ENCODE results near the gene DSCAML1. TPM values are rescaled to one million over a fixed set of nuclear protein-coding genes. Genes with fewer than 3 reads are reported as not detected.

Gene DSCAML1
- total and polyA plus RNA-seq, 2 of the 8 experiments (the other 6 are each of a cell fraction or from before 2014, with no cell fraction given) = 0.19 to 0.24 TPM

- TF ChIP-seq RNF2 (IDR thresholded peaks at IDR 0.05; ENCODE audit: borderline replicate concordance, low read depth, low read length, missing control alignments, poor library complexity, severe bottlenecking) (no peak), TAF7 (optimal IDR thresholded peaks at IDR 0.05; ENCODE audit: borderline replicate concordance, low read depth, low read length) (no peak), EZH2 (IDR thresholded peaks at IDR 0.05; ENCODE audit: low read depth, low read length, severe bottlenecking) (no peak), SIN3A (conservative IDR thresholded peaks at IDR 0.05 in 1 of 2, IDR thresholded peaks at IDR 0.05 in 1 of 2; ENCODE audit: low read depth in 1 of 2, low read length in 2 of 2) (no peak), EGR1 (IDR thresholded peaks at IDR 0.05; ENCODE audit: borderline replicate concordance, low read depth, low read length) (no peak), POLR2AphosphoS5 (IDR thresholded peaks at IDR 0.05; ENCODE audit: low read depth, low read length) (no peak), BCL11A (IDR thresholded peaks at IDR 0.05; ENCODE audit: low read depth in 2 of 2, low read length in 2 of 2) (no peak), CTBP2 (IDR thresholded peaks at IDR 0.05; ENCODE audit: borderline replicate concordance, insufficient read depth, insufficient read length, low read length) (no peak), KDM5A (IDR thresholded peaks at IDR 0.05; ENCODE audit: low read length) (no peak), HDAC2 (IDR thresholded peaks at IDR 0.05; ENCODE audit: borderline replicate concordance in 1 of 2, low read depth in 2 of 2, low read length in 2 of 2) (no peak)
These were observed 385.9 kb downstream of the DSCAML1 start (continued) for GRCh38 chr11:117410861-117411710.

Data from H1 (cell line).